DOHH2 (cell line): ENCODE measurements around the gene SUPT5H.
A peak's percentile ranks its signal among the peaks of the same experiment; 100 is the strongest.

Source experiments
- EZH2phosphoT487 ChIP-seq: fragments of 200-600 bp; sonication (generic); IDR thresholded peaks from 2 replicates; pipeline ENCODE4 v1.6.1; 2017; ENCODE audit warnings: borderline replicate concordance, mild to moderate bottlenecking, antibody characterized with exemption, low read length, moderate library complexity, mixed read lengths
- TF ChIP-seq, protein P1 (sequence below): fragments of 200-600 bp; sonication (generic); IDR thresholded peaks from one replicate; pipeline ENCODE4 v1.5.1; 2014; ENCODE audit warnings: antibody characterized with exemption, mild to moderate bottlenecking, low read depth, low read length; ENCODE audit not compliant: poor library complexity, severe bottlenecking

DNA sequence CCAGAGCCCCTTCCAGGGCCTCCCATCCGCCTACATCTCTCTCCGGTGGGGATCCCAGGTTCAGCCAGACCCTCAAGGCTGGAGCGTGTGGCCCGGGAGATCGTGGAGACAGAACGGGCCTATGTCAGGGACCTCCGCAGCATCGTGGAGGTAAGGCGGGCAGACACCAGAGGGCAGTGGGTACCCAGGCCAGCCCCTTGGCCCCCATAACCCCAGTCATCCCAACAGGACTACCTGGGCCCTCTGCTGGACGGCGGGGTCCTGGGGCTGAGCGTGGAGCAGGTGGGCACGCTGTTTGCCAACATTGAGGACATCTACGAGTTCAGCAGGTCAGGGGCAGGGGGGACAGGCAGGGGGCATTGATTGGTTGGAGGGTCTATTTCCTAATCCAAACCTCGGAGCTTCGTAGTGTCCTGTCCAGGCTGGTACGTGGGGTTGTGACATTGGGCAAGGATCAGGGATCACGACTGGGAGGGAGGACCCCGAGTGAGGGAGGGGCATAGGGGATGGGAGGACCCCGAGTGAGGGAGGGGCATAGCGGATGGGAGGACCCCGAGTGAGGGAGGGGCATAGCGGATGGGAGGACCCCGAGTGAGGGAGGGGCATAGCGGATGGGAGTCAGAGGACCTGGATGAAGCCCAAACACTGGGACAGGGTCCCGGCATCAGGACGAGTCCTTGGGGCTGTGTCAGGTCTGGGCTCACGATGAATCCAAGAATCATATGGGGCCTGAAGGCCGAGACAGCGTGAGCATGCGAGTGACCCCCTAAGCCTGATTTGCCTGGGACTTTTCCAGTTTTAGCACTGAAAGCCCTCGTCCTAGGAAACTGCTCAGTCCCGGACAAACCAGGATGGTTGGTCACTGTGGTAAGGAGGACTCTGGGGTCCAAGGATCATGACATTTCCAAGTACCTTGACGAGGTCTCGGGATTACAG lies 30.0 kb upstream of the SUPT5H start:
- TF ChIP-seq, protein P1, sequence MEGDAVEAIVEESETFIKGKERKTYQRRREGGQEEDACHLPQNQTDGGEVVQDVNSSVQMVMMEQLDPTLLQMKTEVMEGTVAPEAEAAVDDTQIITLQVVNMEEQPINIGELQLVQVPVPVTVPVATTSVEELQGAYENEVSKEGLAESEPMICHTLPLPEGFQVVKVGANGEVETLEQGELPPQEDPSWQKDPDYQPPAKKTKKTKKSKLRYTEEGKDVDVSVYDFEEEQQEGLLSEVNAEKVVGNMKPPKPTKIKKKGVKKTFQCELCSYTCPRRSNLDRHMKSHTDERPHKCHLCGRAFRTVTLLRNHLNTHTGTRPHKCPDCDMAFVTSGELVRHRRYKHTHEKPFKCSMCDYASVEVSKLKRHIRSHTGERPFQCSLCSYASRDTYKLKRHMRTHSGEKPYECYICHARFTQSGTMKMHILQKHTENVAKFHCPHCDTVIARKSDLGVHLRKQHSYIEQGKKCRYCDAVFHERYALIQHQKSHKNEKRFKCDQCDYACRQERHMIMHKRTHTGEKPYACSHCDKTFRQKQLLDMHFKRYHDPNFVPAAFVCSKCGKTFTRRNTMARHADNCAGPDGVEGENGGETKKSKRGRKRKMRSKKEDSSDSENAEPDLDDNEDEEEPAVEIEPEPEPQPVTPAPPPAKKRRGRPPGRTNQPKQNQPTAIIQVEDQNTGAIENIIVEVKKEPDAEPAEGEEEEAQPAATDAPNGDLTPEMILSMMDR: peak; percentile 15
- TF ChIP-seq EZH2phosphoT487: no peak
